Fibroblast of peridontal ligament (primary cell): ENCODE results near the gene GABARAP.
A peak's percentile ranks its signal among the peaks of the same experiment; 100 is the strongest.
"Not testable (repeated sequence)": the region's sequence is repeated elsewhere in the genome, so short reads cannot be mapped to it uniquely, and the experiment has no call there.

Experiments
- DNase-seq: peaks from one replicate; pipeline ENCODE4 v3.0.0-alpha.2; 2010; ENCODE audit errors: extremely low read depth

GABARAP gene

DNA sequence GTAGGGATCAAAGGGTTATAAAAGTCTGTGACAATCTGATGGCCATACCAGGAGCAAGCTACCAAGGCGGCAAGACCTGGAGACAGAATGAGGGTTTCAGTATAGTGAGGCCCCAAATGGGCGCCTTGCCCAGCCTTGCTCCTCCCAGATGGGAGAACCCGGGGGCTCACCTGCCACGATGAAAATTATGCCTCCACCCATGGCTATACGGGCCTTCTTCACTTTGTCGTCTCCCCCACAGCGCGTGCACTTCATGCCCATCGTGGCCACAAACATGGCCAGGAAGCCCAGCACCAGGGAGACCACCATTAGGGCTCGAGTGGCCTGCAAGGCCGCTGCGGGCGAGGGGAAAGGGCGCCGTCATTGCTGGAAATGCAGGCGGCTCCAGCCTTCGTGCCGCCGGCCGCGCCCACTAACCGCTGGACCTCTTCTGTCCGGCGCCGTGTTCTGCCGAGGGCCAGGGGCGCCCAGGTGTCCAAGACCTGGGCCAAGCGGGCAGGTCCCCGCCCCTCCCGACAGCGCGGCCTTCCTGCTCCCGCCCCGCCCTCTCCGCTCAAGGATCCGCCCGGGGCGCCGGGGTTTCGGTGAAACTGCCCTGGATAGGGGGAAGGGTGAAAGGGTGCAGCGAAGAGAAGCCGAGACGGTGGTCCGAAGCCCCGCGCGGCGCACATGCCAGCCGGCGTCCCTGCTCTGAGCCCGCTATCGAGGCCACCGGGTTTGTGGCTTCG, 18.6 kb upstream of the GABARAP start:
- DNase-seq: no peak

DNA sequence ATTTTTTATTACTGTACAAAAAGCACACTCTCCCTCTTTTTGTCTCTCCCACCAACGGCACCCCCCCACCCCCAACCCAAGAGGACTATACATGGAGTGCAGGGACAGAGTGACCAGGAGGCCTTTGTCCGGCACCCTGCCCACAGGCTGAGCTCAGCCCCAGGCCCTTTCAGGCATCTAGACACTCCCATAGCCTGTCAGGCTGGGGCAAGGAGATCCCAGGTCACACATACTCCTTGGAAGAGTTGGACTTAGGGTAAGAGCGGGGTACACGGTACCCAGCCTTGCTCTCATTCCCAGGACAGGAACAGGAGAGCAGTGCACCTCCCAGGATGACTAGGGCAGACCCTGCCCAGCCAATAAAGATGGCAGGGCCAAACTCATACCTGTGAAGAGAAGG, 17.9 kb upstream of the GABARAP start:
- no peak for DNase-seq

DNA sequence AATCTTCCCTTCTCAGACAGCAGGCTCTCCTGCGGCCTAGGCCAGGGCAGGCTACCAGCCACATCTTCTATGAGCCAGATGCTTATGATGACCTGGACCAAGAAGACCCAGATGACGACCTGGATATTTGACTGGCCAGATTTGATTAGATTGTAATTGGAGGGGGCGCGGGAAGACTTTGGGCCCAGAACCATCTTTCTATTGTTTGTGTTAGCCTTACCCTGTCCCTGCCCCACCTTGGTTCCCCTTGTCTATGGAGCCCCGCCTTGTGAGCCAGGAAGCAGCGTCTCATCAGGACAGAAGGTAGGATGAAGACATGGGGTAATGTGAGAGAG, 17.3 kb upstream of the GABARAP start:
- no peak for DNase-seq

DNA sequence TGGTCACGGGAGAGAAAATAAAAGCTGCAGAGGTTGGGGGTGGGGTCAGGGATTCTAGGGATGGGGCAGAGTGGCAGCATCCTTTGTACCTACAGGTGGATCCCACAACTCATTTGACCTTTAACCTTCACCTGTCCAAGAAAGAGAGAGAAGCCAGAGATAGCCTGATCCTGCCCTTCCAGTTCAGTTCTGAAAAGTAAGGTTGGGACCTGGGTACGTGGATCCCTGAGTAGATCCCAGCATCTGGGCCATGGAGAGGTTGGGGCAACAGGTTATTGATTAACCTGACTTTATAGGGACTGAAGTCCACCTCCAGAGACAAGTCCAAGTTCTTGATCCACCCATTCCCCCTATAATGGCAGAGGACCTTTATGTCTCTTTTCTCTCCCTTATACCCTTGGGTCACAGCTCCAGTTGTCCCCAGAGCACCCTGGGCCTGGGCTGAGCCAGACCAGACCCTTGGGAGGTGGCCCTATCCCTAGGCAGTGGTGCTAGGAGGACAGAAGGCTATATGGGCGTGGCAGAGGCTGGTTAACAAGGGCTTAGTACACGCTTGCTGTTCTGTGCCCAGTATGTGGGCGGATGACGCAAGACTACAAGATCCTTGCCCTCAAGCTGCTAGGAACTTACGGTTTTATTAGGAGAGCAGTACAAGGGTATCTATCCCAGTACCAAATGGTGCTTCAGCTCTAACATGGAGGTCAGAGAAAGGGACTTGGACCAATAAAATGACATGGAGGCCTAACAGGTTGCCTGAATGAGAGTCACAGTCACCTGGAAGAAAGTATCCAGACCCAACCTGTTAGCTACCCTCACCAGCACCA, 16.7 kb upstream of the GABARAP start:
- DNase-seq: no peak

DNA sequence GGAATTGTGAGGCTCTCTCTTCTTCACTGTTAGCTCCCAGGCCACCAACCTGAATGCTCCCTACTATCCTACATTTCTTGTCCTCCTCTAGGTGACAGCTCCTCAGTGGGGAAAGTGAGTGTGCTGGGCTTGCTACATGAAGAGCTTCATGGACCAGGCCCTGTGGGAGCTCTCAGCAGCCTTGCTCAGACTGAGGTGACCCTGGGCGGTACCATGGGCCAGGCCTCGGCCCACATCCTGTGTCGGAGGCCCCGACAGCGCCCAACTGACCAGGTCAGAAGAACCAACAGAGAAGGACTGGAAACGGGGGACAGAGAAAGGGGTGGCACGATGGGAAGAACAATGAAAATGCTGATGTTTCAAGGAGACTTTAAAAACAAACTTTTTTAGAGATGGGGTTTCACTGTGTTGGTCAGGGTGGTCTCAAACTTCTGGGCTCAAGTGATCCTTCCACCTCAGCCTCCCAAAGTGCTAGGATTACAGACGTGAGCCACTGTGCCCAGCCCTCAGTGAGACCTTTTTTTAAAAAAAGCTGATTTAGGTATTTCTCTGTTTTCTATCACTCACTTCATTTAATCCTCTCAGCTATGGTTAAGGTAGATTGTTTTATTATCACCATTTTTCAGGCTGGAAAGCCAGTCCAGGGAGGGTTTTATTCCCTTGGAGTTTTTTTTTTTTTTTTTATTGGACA, 14.7 kb upstream of the GABARAP start:
- no peak for DNase-seq

DNA sequence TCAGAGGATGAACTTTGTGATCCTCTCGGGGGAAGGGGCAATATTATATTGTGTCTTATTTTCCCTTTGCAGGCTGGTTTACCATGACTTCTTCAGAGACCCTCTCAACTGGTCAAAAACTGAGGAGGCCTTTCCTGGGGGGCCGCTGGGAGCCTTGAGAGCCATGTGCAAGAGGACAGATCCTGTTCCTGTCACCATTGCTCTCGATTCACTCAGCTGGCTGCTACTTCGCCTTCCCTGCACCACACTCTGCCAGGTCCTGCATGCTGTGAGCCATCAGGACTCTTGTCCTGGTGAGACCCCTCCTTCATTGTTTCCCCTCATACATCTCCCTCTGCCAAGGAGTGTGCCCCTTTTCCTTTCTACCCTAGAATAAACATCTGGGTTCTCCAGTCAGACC, 12.3 kb upstream of the GABARAP start:
- no peak for DNase-seq

DNA sequence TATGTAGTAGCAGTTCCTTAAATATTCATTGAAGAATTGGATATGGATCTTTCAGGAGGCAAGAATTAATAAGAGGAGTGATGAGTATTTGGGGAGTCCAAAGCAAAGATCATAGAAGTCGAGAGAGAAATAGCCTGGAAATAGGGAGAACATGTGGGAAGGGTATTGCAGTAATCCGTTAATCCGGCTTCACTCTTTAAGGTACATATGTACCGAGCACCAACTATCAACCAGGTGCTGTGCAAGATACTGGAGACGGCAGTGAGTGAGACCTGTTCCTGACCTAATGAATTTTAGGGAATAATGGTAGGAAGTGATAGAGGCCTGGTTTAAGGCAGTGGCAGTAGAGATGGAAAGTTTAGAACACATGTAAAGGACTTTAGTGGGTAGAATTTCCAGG, 10.8 kb upstream of the GABARAP start:
- no peak for DNase-seq

DNA sequence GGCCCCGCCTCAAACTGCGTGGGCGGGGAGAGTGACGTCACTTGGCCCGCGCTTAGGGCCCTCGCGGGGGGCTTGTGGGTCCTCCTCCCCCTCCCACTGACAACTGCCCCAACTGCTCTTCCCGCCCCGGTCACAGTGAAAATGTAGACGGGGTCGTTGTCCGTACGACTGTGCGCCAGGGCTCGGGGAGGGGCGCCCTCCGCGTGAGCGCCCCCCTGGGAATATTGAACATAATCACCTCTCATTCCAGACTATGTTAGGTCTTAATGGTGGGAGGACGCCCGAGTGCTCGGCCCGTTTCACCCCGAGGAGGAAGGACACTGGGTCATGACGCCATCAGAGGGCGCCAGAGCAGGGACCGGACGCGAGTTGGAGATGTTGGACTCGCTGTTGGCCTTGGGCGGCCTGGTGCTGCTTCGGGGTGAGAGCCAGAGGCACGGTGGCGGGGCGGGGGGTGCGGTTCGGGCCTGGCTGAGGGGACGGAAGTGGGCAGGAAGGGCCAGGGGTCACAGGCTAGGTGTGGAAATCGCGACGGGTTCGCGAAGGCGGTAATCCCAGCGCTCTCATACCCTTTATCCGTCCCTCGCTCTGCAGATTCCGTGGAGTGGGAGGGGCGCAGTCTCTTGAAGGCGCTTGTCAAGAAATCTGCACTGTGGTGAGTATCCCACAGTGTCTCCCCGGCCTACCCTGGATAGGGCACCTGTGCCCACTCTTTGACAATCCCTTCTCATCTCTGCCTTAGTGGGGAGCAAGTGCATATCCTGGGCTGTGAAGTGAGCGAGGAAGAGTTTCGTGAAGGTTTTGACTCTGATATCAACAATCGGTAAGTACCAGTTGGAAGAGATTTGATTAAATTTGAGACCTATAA, 10.2 kb upstream of the GABARAP start, which contains the start of gene ELP5:
Gene ELP5 (plus strand): TSS at position 40 of the 868 bp plus-strand sequence. CDS start 336 bp downstream, at position 376.
- peak; percentile 95 for DNase-seq

DNA sequence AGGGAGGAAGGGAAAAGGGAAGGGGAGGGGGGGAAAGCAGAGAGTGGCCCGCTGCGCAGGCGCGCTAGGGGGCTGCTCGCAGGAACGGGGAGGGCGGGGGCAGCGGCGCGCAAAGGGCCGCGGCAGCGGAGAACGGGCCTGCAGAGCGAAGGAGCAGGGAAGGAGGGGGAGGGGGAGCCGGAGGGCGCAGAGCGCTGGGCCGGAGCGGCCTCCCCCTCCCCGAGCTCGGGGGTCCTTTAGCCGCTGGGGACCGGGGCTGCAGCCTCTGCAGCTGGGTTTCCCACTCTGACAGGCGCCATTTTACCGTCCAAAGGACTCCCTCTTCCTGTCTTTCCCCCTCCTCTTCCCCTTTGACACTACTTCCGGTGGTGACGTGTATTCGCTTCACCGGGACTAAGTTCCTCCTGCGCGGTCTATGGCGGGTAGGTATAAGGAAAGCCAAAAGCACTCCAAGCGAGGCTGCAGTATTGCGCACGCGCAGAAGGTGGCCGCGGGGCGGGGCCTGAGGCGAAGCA, 9.5 kb upstream of the GABARAP start, which contains the start of gene CTDNEP1:
Gene CTDNEP1 (minus strand): TSS at position 74 of the 515 bp plus-strand sequence. CDS start 438 bp downstream, outside the sequence.
- peak; percentile 100 for DNase-seq

DNA sequence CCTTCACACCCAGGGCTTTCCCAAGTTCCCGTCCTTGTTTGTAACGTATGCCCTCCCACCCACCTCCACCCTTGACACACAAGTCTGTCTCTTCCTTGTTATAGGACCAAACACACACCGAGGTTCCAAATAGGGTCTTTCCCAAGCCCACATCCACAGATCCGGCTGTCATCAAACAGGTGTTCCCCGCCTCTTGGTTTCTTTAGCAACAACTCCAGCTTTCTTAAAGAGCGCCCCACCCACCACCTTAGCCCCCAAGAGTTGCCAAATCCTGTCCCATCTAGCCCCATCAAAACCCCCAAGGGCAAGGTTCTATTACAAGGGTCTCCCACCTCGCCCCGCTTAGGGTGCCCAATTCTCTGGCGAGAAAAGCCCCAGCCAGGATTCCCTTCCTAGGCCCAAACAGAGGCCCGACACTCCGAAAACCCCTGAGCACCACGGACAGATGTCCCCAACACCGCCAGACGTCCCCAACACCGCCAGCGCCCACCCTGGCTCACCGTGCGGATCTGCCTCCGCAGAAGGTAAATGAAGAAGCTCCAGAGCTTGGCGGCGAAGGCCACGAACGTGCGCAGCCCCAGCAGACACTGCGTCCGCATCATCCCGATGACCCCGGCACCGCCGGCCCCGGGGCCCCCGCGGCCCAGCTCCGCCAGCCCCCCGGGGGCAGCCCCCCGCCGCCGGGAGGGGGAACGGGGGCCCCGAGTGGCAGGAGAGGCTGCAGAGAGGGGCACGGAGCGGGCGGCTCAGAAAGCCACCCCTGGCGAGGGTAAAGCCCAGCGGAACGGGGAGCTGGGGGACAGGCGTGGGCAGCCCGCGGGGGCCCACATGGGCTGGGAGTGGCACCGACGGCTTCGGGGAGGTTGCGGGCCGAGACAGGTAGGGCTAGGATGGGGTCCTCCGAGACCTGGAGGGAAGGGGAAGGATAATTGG, 8.7 kb upstream of the GABARAP start:
- no peak for DNase-seq

DNA sequence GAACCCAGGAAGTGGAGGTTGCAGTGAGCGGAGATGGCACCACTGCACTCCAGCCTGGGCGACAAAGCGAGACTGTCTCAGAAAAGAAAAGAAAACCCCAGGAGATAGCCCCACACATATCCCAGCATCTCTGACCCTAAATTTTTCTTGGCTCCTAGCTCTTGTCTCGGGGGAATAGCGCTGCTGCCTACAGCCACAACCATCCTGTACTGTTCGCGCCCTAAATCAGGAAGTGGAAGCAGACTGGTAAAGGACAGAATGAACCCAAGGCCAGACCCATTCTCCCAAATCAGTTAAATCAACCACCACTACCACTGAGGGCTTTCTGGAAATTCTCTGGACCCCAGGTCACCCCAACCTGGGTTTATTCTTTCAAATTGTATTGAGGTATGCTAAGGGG, 7.6 kb upstream of the GABARAP start:
- no peak for DNase-seq

DNA sequence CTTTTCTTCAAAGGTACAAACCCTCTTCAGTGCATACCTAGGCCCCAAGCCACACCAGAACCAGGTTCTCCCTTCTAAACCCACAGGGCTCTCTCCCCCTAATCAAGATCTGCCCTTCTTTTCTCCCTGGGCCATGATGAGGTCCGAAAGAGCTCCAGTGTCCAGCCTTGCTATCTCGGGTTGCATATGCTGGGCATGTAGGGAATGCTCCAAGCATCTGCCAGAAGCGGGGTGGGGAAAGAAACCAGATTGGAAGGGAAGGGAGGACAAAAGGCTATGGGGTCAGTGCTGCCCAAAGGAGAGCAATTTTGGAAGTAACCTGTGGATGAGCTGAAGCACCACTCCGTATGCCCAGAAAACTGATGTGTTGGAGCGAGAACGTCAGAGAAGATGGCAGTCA, 7.0 kb upstream of the GABARAP start:
- no peak for DNase-seq

DNA sequence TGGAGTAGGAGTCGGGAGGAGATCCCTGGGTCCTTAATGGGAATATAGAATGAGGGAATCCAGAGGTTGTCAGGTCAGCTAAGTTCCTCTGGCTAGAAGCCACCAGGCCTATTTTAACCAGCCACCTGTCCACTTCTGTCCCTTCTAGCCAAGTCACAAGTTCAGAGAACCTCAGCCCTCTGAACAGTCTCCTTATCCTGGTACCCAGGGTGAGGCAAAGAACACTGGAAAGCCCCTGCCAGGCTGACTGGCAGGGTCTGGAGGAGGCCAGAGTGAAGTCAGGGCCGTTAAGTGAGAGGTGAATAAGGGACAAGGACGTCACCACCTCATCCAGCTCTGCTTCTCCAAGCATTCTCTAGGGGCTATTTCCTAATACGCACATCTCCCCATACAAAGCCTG, 6.5 kb upstream of the GABARAP start:
- DNase-seq: no peak

DNA sequence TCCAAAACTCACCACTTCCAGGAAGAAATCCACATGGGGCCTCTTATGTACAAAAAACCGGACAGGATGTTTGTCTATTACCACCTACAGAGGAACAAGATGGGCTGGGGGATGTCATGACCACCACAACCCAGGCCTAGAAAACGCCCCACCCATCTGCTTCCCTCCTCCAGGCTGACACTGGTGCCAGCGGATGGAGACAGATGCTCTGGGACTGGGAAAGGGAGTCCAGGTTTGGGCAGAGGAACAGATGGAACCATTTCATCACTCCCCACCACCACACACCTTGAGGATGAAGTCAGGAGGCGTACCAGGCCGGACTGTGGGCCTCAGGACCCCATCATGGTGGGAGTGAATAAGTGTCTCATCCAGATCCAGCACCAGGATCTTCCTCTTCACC, 4.5 kb upstream of the GABARAP start:
- DNase-seq: no peak

DNA sequence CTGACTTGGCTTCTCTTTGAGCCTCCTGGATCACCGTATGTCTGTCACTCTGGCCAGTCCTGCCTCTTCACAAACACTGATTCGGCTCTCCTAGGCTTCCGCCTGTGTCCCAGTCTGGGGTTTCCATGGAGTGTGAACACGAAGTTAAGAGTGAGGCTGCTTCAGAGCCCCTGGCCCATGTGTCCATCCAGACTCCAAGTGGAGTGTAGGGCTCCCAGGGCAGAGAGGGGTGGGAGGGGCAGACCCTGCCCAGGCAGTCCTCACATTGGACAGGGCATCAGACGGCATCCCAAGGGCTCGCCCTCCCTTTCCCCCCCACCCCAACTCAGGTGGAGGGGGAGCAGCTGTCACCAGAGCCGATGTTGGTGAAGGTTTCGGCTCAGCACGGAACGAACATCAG, 1.6 kb upstream of the GABARAP start:
- DNase-seq: not testable (repeated sequence)

DNA sequence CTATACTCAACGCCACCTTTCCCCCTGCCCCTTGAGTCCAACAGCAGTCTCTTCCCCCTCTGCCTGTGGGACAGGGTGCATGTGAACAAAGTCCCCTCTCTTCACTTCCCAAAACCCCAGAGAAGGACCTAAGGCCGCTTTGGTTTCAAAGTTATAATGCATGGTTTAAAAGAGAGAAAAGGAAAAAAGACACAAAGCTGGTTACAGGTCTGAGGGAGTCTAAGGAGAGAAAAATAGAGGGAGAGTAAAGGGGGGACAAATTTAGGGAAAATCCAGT, 1.1 kb upstream of the GABARAP start:
- no peak for DNase-seq

DNA sequence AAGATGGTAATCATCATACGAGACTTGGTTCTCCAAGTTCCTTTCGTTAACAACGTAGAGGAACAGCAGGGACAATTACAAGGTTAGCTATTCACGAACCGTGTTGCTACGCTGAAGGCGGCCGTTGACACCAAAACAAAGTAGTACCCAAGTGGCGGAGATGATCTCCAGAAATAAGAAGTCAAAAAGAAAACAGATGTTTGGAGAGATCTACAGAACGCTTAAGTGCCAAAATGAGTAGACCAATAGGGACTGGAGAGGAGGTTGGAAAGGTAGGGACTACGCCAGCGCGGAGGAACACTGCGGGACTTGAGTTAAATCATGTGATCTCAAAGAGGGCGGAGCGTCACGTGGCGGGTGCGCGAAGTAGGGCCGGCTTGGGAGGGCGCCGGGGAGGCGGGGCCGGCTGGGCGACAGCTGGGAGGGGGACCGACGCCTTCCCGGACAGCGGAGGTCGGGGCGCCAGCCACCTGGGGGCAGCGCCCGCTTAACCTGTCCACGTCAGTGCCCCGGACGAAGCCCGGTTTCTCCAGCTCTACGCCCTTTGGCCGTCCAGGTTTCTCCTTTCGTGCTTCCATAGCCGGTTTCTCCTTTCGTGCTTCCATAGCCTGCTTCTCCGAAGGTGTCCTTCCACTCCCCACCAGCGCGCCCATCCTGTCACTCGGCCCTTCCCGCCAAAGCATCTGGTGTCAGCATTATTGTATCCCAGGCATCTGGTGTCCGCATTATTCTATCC, 636 bp upstream of the GABARAP start:
- peak; percentile 98 for DNase-seq

DNA sequence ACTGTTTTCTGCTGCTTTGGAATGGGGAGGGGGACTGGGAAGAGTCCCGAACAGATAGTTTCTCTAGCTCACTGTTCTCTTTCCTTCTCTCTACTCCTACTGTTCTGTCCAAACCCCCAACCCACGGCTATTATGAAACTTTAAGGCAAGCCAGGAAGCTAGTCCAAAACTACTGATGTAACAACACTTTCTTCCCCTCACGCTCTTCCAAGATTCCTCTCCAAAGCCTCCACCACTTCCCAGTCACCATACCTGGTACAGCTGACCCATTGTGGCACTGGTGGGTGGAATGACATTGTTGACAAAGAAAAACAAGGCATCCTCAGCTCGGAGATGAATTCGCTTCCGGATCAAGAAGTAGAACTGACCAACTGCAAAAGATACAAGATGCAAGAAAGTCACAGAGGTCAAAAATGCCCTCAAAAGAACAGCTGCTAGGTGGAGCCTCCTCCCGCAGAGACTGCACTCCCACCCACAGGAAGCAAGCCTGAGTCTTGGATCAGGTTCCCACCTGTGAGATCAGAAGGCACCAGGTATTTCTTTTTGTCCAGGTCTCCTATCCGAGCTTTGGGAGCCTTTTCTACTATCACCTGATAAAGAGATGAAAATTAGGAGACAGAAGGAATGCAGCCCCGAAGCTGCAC, 1.0 kb downstream of the GABARAP start:
- peak; percentile 43 for DNase-seq

DNA sequence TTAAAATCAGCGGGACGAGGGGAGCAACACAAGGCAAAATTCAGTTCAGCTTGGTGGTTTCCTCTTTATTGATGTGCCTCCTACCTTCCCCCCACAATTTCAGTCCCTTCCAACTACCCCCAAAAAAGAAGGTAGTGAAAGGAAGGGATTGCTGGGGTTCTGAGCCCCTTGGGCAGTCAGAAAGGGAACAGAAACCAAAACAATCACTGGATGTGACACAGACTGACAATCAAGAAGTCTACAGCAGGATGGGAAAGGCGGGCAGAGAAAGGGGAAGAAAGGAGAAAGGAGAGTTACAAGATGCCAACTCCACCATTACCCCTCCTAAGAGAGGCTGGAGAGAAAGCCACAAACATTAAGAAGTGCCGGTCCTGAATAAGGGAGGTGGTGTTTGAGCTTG, 1.9 kb downstream of the GABARAP start:
- no peak for DNase-seq
